CD14-positive monocyte (primary cell): ENCODE results near the gene ZDHHC8. TPM values are rescaled to one million over a fixed set of nuclear protein-coding genes. Genes with fewer than 3 reads are reported as not detected.

Experiments
- DNase-seq, 3 donors: peaks; one replicate each; pipeline ENCODE4 v3.0.0-alpha.2; 2011 to 2022
- H2AFZ ChIP-seq: 2 replicates; pipeline ENCODE4 v1.6.0; 2012; ENCODE audit warnings: mild to moderate bottlenecking, low read depth, low read length, inconsistent platforms; ENCODE audit not compliant: insufficient read depth, poor library complexity, severe bottlenecking
- H3K27ac ChIP-seq, 2 donors: 1 replicate in 1 of 2; 2 replicates in 1 of 2; pipeline ENCODE4 v1.5.1; 2012 to 2013; ENCODE audit warnings: low read length in 2 of 2, control low read depth in 1 of 2, inconsistent platforms in 1 of 2, low read depth in 1 of 2, mild to moderate bottlenecking in 1 of 2
- H3K27me3 ChIP-seq, 2 donors: one replicate each; pipeline versions ENCODE4 v1.6.0 to v1.6.1; 2011 to 2013; ENCODE audit warnings: low read length in 2 of 2; ENCODE audit not compliant: control insufficient read depth in 2 of 2, insufficient read depth in 2 of 2
- H3K36me3 ChIP-seq, 2 donors: replicated peaks in 1 of 2; 1 replicate in 1 of 2; 2 replicates in 1 of 2; pipeline versions ENCODE4 v1.5.1 to v1.6.1; 2012 to 2013; ENCODE audit warnings: low read length in 2 of 2, control low read depth in 1 of 2, inconsistent platforms in 1 of 2, mild to moderate bottlenecking in 1 of 2; ENCODE audit not compliant: insufficient read depth in 2 of 2, control insufficient read depth in 1 of 2
- H3K4me1 ChIP-seq, 2 donors: 1 replicate in 1 of 2; 2 replicates in 1 of 2; pipeline versions ENCODE4 v1.5.1 to v1.6.1; 2012 to 2013; ENCODE audit warnings: low read length in 2 of 2, control low read depth in 1 of 2, inconsistent platforms in 1 of 2, mild to moderate bottlenecking in 1 of 2, moderate library complexity in 1 of 2; ENCODE audit not compliant: insufficient read depth in 2 of 2, control insufficient read depth in 1 of 2
- H3K4me2 ChIP-seq: replicated peaks from 2 replicates; pipeline ENCODE3; 2012; ENCODE audit warnings: low read length, moderate library complexity, mild to moderate bottlenecking; ENCODE audit not compliant: poor library complexity, severe bottlenecking; ENCODE audit errors: extremely low read depth
- H3K4me3 ChIP-seq, 3 experiments: fragments of 200-600 bp in 1 of 3; sonication (generic) in 1 of 3; replicated peaks in 1 of 3; 1 replicate in 2 of 3; 2 replicates in 1 of 3; pipeline ENCODE4 v1.5.1; 2011 to 2013; ENCODE audit warnings: low read length in 3 of 3, mild to moderate bottlenecking in 3 of 3, control low read depth in 2 of 3, low read depth in 2 of 3, inconsistent platforms in 1 of 3, moderate library complexity in 1 of 3
- H3K79me2 ChIP-seq: 2 replicates; pipeline ENCODE4 v1.6.0; 2012; ENCODE audit warnings: mild to moderate bottlenecking, control low read depth, inconsistent platforms, low read length, moderate library complexity; ENCODE audit not compliant: insufficient read depth
- H3K9ac ChIP-seq: 2 replicates; pipeline ENCODE4 v1.6.0; 2017; ENCODE audit warnings: low read length, mild to moderate bottlenecking; ENCODE audit not compliant: insufficient read depth, poor library complexity, severe bottlenecking
- H3K9me3 ChIP-seq, 2 donors: replicated peaks in 1 of 2; 1 replicate in 1 of 2; 2 replicates in 1 of 2; pipeline versions ENCODE4 v1.5.1 to v1.6.1; 2012 to 2013; ENCODE audit warnings: low read length in 2 of 2, control low read depth in 1 of 2; ENCODE audit not compliant: control insufficient read depth in 1 of 2, insufficient read depth in 1 of 2
- H4K20me1 ChIP-seq: 2 replicates; pipeline ENCODE4 v1.6.0; 2012; ENCODE audit warnings: mild to moderate bottlenecking, low read length, control low read depth, moderate library complexity; ENCODE audit not compliant: insufficient read depth
- H3K27ac Mint-ChIP-seq, 7 donors: one replicate each; pipeline ENCODE4 v1.8.0; 2020; ENCODE audit warnings: mild to moderate bottlenecking in 7 of 7, mixed read lengths in 7 of 7, moderate library complexity in 6 of 7, inconsistent platforms in 2 of 7
- H3K27me3 Mint-ChIP-seq, 3 donors: one replicate each; pipeline ENCODE4 v1.8.0; 2021 to 2022; ENCODE audit warnings: low read depth in 3 of 3, mild to moderate bottlenecking in 3 of 3, mixed read lengths in 3 of 3, moderate library complexity in 3 of 3, inconsistent platforms in 1 of 3
- H3K36me3 Mint-ChIP-seq, 2 donors: one replicate each; pipeline ENCODE4 v1.8.0; 2020; ENCODE audit warnings: mixed read lengths in 2 of 2, inconsistent platforms in 1 of 2, mild to moderate bottlenecking in 1 of 2
- H3K4me1 Mint-ChIP-seq: one replicate; pipeline ENCODE4 v1.8.0; 2020; ENCODE audit warnings: mild to moderate bottlenecking, mixed read lengths
- H3K4me3 Mint-ChIP-seq, 2 donors: one replicate each; pipeline ENCODE4 v1.8.0; 2020; ENCODE audit warnings: mild to moderate bottlenecking in 2 of 2, mixed read lengths in 2 of 2, moderate library complexity in 1 of 2
- H3K9me3 Mint-ChIP-seq, 7 donors: one replicate each; pipeline ENCODE4 v1.8.0; 2020 to 2022; ENCODE audit warnings: mixed read lengths in 7 of 7, mild to moderate bottlenecking in 6 of 7, moderate library complexity in 6 of 7, inconsistent platforms in 2 of 7
- WGBS: methylation state at CpG from one replicate; pipeline ENCODE4 v1.1.5; 2013; ENCODE audit warnings: missing lambda C conversion rate; ENCODE audit not compliant: insufficient coverage; 5-methylcytosine and 5-hydroxymethylcytosine counted together
- intact Hi-C, 2 donors: fragments of 100-400 bp; cut with micrococcal nuclease; formaldehyde crosslinking; loops; one replicate each; pipeline versions ENCODE4 v1.15.0 to v1.15.1; 2023
- polyA plus RNA-seq, 3 donors: library from polyadenylated mRNA; depleted of rRNA in 1 of 3; unstranded in 2 of 3; stranded (reverse) in 1 of 3; fragments of 300-500 nt in 2 of 3; fragments of >200 nt in 1 of 3; fragmentation: Illumina TruSeq in 2 of 3; gene quantifications; 1 replicate in 2 of 3; 2 replicates in 1 of 3; pipeline ENCODE4 v1.2.3, GENCODE V29; 2012 to 2021
- TF ChIP-seq, protein P1 (sequence below): fragments of 200-600 bp; IDR thresholded peaks from one replicate; pipeline ENCODE4 v1.8.0; 2022; ENCODE audit warnings: antibody characterized with exemption, mild to moderate bottlenecking

ZDHHC8 gene
- polyA plus RNA-seq, 3 donors: 0.73 to 76.3 (median 1.1) TPM

DNA sequence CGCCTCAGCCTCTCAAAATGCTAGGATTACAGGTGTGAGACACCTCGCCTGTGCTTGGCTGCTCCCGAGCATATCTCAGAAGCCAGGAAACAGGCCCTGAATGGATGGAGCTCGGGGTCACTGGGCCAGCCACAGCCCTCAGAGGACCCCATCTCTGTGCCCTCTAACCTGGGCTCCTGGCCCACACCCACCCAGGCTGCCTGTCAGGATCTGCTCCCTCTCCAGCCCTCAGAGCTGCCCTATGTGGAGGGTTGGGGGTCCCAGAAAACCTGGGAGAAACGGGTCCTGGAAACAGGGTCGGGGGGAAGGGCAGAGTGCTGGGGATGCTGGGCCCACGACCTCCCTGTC lies 24.4 kb downstream of the ZDHHC8 start:
- Histone ChIP-seq H3K4me3 (no peak overlapping the region), H4K20me1 (no peaks in the 10 kb centered on the region), H3K27me3 (no peaks in the 10 kb centered on the region), H3K9ac (no peak overlapping the region), H3K79me2 (no peaks in the 10 kb centered on the region), H3K9me3 (no peaks in the 10 kb centered on the region), H2AFZ (no peak overlapping the region), H3K4me1 (peaks cover 8 to 9% of the 10 kb centered on the region in 2 donors), H3K27ac (no peak overlapping the region), H3K36me3 (no peaks in the 10 kb centered on the region), H3K4me2 (no peak overlapping the region)
- Mint-ChIP-seq H3K9me3 (no peaks in the 10 kb centered on the region), H3K36me3 (no peaks in the 10 kb centered on the region), H3K27ac (no peak overlapping the region), H3K4me1 (peaks cover 10% of the 10 kb centered on the region), H3K27me3 (peaks cover 7 to 29% (median 10%) of the 10 kb centered on the region in 3 donors), H3K4me3 (no peak overlapping the region)
- intact Hi-C loops: loop anchor here (2.0 to 5.0 kb wide), 2 partner anchors 111 to 129 kb away; partner anchors contain the start of gene RTN4R (in 2 of the 2)
- TF ChIP-seq, protein P1, sequence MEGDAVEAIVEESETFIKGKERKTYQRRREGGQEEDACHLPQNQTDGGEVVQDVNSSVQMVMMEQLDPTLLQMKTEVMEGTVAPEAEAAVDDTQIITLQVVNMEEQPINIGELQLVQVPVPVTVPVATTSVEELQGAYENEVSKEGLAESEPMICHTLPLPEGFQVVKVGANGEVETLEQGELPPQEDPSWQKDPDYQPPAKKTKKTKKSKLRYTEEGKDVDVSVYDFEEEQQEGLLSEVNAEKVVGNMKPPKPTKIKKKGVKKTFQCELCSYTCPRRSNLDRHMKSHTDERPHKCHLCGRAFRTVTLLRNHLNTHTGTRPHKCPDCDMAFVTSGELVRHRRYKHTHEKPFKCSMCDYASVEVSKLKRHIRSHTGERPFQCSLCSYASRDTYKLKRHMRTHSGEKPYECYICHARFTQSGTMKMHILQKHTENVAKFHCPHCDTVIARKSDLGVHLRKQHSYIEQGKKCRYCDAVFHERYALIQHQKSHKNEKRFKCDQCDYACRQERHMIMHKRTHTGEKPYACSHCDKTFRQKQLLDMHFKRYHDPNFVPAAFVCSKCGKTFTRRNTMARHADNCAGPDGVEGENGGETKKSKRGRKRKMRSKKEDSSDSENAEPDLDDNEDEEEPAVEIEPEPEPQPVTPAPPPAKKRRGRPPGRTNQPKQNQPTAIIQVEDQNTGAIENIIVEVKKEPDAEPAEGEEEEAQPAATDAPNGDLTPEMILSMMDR: no peak
- WGBS: 69% methylated on average over 6 of the region's 7 CpGs
- DNase-seq: no peak

DNA sequence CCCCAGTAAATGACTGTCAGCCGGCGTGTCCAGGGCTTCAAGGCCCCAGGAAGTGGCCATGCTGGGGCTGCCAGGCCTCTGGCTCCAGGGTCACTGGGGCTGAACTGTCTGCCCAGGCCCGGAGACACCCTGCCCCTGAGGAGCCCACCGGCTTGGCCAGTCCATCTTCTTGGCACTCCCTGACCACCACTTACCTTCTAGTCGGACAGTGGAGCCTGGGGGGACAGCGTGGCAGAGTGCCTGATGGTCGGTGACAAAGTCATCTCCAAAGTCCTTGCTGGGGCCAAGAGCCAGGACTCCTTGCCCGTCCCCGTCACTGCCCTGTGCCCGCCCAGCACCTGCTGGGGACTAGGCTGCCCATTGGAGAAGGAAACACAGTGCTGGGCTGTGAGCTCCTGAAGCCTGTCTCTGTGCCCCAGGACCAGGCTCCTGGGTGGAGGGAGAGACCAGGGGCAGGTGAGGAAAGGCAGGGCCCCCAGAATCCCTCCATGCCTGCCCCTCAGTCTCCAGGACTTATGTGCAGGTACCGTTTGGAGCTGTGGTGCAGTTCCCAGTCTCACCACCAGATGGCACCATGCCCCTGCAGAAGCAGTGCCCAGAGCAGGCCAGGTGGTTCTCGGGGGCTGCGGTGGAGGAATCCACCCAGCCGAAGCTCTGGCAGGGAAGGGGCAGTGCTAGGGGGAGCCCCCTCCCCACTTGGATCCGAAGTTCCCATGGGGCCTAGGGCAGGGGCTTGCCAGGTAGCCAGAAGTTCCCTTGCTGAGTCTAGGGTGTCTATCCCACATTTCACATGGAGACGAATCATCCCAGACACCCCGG lies 25.2 kb downstream of the ZDHHC8 start:
- Histone ChIP-seq H3K4me2 (no peak overlapping the region), H3K9me3 (no peaks in the 10 kb centered on the region), H3K27ac (no peak overlapping the region), H3K27me3 (no peaks in the 10 kb centered on the region), H3K4me3 (no peak overlapping the region), H3K79me2 (no peaks in the 10 kb centered on the region), H3K9ac (no peak overlapping the region), H3K4me1 (peaks cover 8 to 9% of the 10 kb centered on the region in 2 donors), H4K20me1 (no peaks in the 10 kb centered on the region), H2AFZ (no peak overlapping the region), H3K36me3 (no peaks in the 10 kb centered on the region)
- peaks cover 7 to 29% (median 10%) of the 10 kb centered on the region in 3 donors for H3K27me3 Mint-ChIP-seq
- intact Hi-C loops: loop anchor here (2.0 to 5.0 kb wide), 2 partner anchors 110 to 128 kb away; partner anchors contain the start of gene RTN4R (in 2 of the 2)
- H3K36me3 Mint-ChIP-seq: no peaks in the 10 kb centered on the region
- H3K4me3 Mint-ChIP-seq: no peak overlapping the region
- H3K9me3 Mint-ChIP-seq: peaks cover 0 to 1% (median 0%) of the 10 kb centered on the region in 7 donors
- no peak overlapping the region for H3K27ac Mint-ChIP-seq
- 51% methylated on average over 14 of the region's 17 CpGs for WGBS
- peaks cover 10% of the 10 kb centered on the region for H3K4me1 Mint-ChIP-seq
- TF ChIP-seq, protein P1: peak; percentile 98
- peak; percentile 64 to 72 (median 66) for DNase-seq
